HepG2 (cell line): ENCODE measurements around the gene DLG4. TPM values are rescaled to one million over a fixed set of nuclear protein-coding genes. Genes with fewer than 3 reads are reported as not detected.

Experiments used
- ADNP ChIP-seq: sonication (generic); formaldehyde crosslinking; IDR thresholded peaks from 2 replicates; pipeline ENCODE4 v1.4.0; 2020; ENCODE audit warnings: missing genetic modification reagents
- IKZF5 ChIP-seq: IDR thresholded peaks from 2 replicates; pipeline ENCODE4 v1.6.1; 2018; ENCODE audit warnings: missing genetic modification reagents, mild to moderate bottlenecking, missing compliant biosample characterization
- KDM1A ChIP-seq: IDR thresholded peaks from 2 replicates; pipeline ENCODE4 v1.6.1; 2016; ENCODE audit warnings: missing compliant biosample characterization
- KLF16 ChIP-seq, 2 experiments: sonication (generic) in 1 of 2; formaldehyde crosslinking in 1 of 2; IDR thresholded peaks; 2 replicates each; pipeline versions ENCODE4 v1.6.1 to v1.8.0; 2016 to 2023; ENCODE audit warnings: missing genetic modification reagents in 2 of 2, missing compliant biosample characterization in 1 of 2
- KLF9 ChIP-seq: IDR thresholded peaks from 2 replicates; pipeline ENCODE4 v1.6.1; 2016; ENCODE audit warnings: low read depth
- NR2F2 ChIP-seq: IDR thresholded peaks from 2 replicates; pipeline ENCODE4 v1.6.1; 2012; ENCODE audit warnings: low read depth, inconsistent platforms, borderline replicate concordance
- RCOR2 ChIP-seq: IDR thresholded peaks from 2 replicates; pipeline ENCODE4 v1.6.1; 2016; ENCODE audit warnings: missing biosample characterization, missing genetic modification reagents
- SALL1 ChIP-seq: sonication (generic); formaldehyde crosslinking; IDR thresholded peaks from 2 replicates; pipeline ENCODE4 v1.8.0; 2022; ENCODE audit warnings: mild to moderate bottlenecking, missing genetic modification reagents
- SALL2 ChIP-seq: sonication (generic); formaldehyde crosslinking; IDR thresholded peaks from 2 replicates; pipeline ENCODE4 v1.8.1; 2023; ENCODE audit warnings: mild to moderate bottlenecking, missing genetic modification reagents, inconsistent platforms
- SNAI1 ChIP-seq: sonication (generic); formaldehyde crosslinking; IDR thresholded peaks from 2 replicates; pipeline ENCODE4 v1.5.0; 2020; ENCODE audit warnings: mild to moderate bottlenecking, missing genetic modification reagents, borderline replicate concordance
- ZNF230 ChIP-seq: sonication (generic); formaldehyde crosslinking; IDR thresholded peaks from 2 replicates; pipeline ENCODE4 v1.4.0; 2020; ENCODE audit warnings: mild to moderate bottlenecking, missing genetic modification reagents
- ZNF350 ChIP-seq: sonication (generic); formaldehyde crosslinking; IDR thresholded peaks from 2 replicates; pipeline ENCODE4 v1.4.0; 2020; ENCODE audit warnings: mild to moderate bottlenecking, low read depth, missing genetic modification reagents, borderline replicate concordance
- ZNF674 ChIP-seq: sonication (generic); formaldehyde crosslinking; IDR thresholded peaks from 2 replicates; pipeline ENCODE4 v1.5.0; 2020; ENCODE audit warnings: low read depth, mild to moderate bottlenecking, missing genetic modification reagents
- ZNF776 ChIP-seq: sonication (generic); formaldehyde crosslinking; IDR thresholded peaks from 2 replicates; pipeline ENCODE4 v1.4.0; 2020; ENCODE audit warnings: mild to moderate bottlenecking, missing genetic modification reagents
- ZNF891 ChIP-seq: sonication (generic); formaldehyde crosslinking; IDR thresholded peaks from 2 replicates; pipeline ENCODE4 v1.5.0; 2020; ENCODE audit warnings: mild to moderate bottlenecking, missing genetic modification reagents
- polyA plus RNA-seq, 8 experiments: library from polyadenylated mRNA; depleted of rRNA in 3 of 8; stranded (reverse) in 7 of 8; unstranded in 1 of 8; fragments of >200 nt; fragmentation: Illumina TruSeq in 4 of 8; extraction: Trizol in 4 of 8; gene quantifications; 2 replicates each; pipeline versions ENCODE4 v1.2.1 to v1.2.3, GENCODE V29; 2011 to 2016; ENCODE audit warnings: low read depth in 4 of 8, missing spikeins in 1 of 8, mixed read lengths in 1 of 8; ENCODE audit not compliant: insufficient read depth in 1 of 8
- total RNA-seq, 5 experiments: library from RNA; depleted of rRNA; stranded (reverse); fragments of >200 nt; fragmentation: Illumina TruSeq; extraction: Trizol; gene quantifications; 2 replicates each; pipeline ENCODE4 v1.2.3, GENCODE V29; 2016; ENCODE audit warnings: low read depth in 1 of 5
- TF ChIP-seq, protein P1 (sequence below): sonication (generic); formaldehyde crosslinking; IDR thresholded peaks from 2 replicates; pipeline ENCODE4 v1.4.0; 2020; ENCODE audit warnings: missing genetic modification reagents, borderline replicate concordance
- TF ChIP-seq, protein P2 (sequence below): sonication (generic); formaldehyde crosslinking; IDR thresholded peaks from 2 replicates; pipeline ENCODE4 v1.4.0; 2020; ENCODE audit warnings: missing genetic modification reagents, mild to moderate bottlenecking, borderline replicate concordance
- TF ChIP-seq, protein P3 (sequence below), 2 experiments: IDR thresholded peaks; 2 replicates each; pipeline ENCODE4 v1.6.1; 2011 to 2012; ENCODE audit warnings: low read length in 2 of 2, borderline replicate concordance in 1 of 2, low read depth in 1 of 2, mild to moderate bottlenecking in 1 of 2, moderate library complexity in 1 of 2

The DLG4 gene
- total and polyA plus RNA-seq, 2 of the 13 experiments (the other 11 are each of a cell fraction or from before 2014, with no cell fraction given) = 0.71 to 4.3 TPM

DNA sequence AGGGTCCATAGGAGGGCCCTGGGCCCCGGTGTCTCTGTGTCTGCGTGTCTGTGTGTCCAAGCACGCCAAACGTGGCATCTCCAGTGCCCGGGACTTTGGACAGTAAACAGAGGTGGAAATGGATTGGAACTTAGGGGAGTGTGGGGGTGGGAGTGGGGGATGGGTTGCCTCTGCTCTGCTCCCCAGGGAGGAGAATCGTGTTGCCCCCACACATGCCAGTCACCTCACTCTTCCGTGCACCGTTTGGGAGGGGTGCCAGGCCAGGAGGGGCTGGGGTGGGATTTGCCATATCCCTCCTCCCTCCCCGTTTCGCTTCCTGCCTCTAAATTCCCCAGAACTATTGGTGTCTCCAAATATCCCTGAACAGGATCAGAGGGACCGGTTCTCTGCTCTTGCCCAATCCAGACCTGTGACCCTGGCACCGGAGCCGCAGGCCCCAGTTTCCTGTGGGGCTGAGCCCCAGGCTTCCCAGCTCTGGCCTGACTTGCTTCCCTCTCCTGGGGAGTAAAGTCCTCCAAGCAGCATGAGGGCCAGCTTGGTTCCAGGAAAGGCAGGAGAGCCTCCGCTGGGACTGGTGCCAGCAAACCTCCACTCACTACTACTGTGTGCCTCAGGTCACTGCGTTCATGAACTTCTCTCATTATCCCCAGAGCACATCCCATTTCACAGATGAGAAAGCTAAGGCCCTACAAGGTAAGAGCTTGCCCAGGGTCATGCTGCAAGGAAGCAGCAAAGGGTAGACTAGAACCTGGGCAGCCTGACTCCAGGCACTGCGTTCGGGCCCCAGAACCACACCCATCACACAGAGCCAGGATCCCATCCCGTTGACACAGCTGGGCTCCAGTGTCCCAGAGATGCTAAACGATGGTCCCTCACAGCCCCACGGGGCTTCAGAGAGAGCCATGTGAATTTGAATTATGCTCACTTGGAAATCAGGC, 40.0 kb downstream of the DLG4 start, which contains the start of gene ASGR1 (continued):
- TF ChIP-seq, protein P1, sequence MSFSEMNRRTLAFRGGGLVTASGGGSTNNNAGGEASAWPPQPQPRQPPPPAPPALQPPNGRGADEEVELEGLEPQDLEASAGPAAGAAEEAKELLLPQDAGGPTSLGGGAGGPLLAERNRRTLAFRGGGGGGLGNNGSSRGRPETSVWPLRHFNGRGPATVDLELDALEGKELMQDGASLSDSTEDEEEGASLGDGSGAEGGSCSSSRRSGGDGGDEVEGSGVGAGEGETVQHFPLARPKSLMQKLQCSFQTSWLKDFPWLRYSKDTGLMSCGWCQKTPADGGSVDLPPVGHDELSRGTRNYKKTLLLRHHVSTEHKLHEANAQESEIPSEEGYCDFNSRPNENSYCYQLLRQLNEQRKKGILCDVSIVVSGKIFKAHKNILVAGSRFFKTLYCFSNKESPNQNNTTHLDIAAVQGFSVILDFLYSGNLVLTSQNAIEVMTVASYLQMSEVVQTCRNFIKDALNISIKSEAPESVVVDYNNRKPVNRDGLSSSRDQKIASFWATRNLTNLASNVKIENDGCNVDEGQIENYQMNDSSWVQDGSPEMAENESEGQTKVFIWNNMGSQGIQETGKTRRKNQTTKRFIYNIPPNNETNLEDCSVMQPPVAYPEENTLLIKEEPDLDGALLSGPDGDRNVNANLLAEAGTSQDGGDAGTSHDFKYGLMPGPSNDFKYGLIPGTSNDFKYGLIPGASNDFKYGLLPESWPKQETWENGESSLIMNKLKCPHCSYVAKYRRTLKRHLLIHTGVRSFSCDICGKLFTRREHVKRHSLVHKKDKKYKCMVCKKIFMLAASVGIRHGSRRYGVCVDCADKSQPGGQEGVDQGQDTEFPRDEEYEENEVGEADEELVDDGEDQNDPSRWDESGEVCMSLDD = peak; percentile 94
- TF ChIP-seq KLF16 (CRISPR knock-in tag; IDR thresholded peaks at IDR 0.05) (peak in 1 of 2 experiments; percentile 96; a peak in 2 of 4 replicates), ZNF891 (peak; percentile 15; the same call in 1 of the 2 replicates), ZNF350 (CRISPR knock-in tag) (peak; percentile 71), KLF9 (CRISPR knock-in tag) (peak; percentile 52; the same call in 1 of the 2 replicates), NR2F2 (peak; percentile 77), ZNF674 (CRISPR knock-in tag) (no peak), ZNF230 (peak; percentile 32; the same call in 1 of the 2 replicates), SALL2 (0 out of 2 replicates have a peak, but pooled peaks have one; percentile 10), IKZF5 (CRISPR knock-in tag) (peak; percentile 76), SNAI1 (CRISPR knock-in tag) (peak; percentile 67; the same call in 1 of the 2 replicates), RCOR2 (peak; percentile 99), SALL1 (peak; percentile 84), ZNF776 (peak; percentile 73; the same call in 1 of the 2 replicates), KDM1A (CRISPR knock-in tag) (peak; percentile 100), ADNP (CRISPR knock-in tag) (peak; percentile 99)
- TF ChIP-seq, protein P2, sequence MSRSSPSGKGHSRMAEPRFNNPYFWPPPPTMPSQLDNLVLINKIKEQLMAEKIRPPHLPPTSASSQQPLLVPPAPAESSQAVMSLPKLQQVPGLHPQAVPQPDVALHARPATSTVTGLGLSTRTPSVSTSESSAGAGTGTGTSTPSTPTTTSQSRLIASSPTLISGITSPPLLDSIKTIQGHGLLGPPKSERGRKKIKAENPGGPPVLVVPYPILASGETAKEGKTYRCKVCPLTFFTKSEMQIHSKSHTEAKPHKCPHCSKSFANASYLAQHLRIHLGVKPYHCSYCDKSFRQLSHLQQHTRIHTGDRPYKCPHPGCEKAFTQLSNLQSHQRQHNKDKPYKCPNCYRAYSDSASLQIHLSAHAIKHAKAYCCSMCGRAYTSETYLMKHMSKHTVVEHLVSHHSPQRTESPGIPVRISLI = 0 out of 2 replicates have a peak, but pooled peaks have one; percentile 10
- TF ChIP-seq, protein P3, sequence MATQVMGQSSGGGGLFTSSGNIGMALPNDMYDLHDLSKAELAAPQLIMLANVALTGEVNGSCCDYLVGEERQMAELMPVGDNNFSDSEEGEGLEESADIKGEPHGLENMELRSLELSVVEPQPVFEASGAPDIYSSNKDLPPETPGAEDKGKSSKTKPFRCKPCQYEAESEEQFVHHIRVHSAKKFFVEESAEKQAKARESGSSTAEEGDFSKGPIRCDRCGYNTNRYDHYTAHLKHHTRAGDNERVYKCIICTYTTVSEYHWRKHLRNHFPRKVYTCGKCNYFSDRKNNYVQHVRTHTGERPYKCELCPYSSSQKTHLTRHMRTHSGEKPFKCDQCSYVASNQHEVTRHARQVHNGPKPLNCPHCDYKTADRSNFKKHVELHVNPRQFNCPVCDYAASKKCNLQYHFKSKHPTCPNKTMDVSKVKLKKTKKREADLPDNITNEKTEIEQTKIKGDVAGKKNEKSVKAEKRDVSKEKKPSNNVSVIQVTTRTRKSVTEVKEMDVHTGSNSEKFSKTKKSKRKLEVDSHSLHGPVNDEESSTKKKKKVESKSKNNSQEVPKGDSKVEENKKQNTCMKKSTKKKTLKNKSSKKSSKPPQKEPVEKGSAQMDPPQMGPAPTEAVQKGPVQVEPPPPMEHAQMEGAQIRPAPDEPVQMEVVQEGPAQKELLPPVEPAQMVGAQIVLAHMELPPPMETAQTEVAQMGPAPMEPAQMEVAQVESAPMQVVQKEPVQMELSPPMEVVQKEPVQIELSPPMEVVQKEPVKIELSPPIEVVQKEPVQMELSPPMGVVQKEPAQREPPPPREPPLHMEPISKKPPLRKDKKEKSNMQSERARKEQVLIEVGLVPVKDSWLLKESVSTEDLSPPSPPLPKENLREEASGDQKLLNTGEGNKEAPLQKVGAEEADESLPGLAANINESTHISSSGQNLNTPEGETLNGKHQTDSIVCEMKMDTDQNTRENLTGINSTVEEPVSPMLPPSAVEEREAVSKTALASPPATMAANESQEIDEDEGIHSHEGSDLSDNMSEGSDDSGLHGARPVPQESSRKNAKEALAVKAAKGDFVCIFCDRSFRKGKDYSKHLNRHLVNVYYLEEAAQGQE (IDR thresholded peaks at IDR 0.05; ENCODE audit: borderline replicate concordance in 1 of 2, low read depth in 1 of 2, low read length in 2 of 2) = peak in 1 of 2 experiments; percentile 64; a peak in 2 of 4 replicates
